Measurements from ENCODE around the gene KITLG. TPM values are rescaled to one million over a fixed set of nuclear protein-coding genes. Genes with fewer than 3 reads are reported as not detected.

Gene KITLG
- total and polyA plus RNA-seq, 2 donors (not counting 1 experiment from before 2014, with no cell fraction given), result not detected

- intact Hi-C loops (cut with micrococcal nuclease), result no loop called here
- Histone ChIP-seq H3K4me3 (ENCODE audit: control extremely low read depth in 1 of 5, extremely low read depth in 1 of 5, insufficient read depth in 1 of 5, low read depth in 2 of 5, low read length in 4 of 5) (no peak overlapping the region), H3K9me3 (ENCODE audit: control extremely low read depth in 1 of 3, control insufficient read depth in 2 of 3, insufficient read depth in 1 of 3, low read length in 2 of 3) (no peaks in the 10 kb centered on the region), H3K27ac (ENCODE audit: low read length in 2 of 2) (no peak overlapping the region), H3K27me3 (replicated peaks in 1 of 4; ENCODE audit: control extremely low read depth in 1 of 4, control insufficient read depth in 3 of 4, insufficient read depth in 4 of 4, low read length in 3 of 4) (no peaks in the 10 kb centered on the region), H2AFZ (ENCODE audit: insufficient read depth, low read depth, low read length, poor library complexity, severe bottlenecking) (no peak overlapping the region), H4K20me1 (ENCODE audit: control insufficient read depth, insufficient read depth, low read length, poor library complexity, severe bottlenecking) (no peaks in the 10 kb centered on the region), H3K36me3 (replicated peaks in 1 of 2; ENCODE audit: control extremely low read depth in 1 of 2, control insufficient read depth in 1 of 2, extremely low read depth in 1 of 2, insufficient read depth in 2 of 2, low read length in 1 of 2) (no peaks in the 10 kb centered on the region), H3K79me2 (ENCODE audit: control insufficient read depth, insufficient read depth, low read length) (no peaks in the 10 kb centered on the region), H3K9ac (ENCODE audit: low read length) (no peak overlapping the region), H3K4me1 (ENCODE audit: control insufficient read depth in 2 of 2, insufficient read depth in 2 of 2, low read length in 2 of 2) (no peaks in the 10 kb centered on the region), H3K4me2 (replicated peaks; ENCODE audit: low read depth, low read length, poor library complexity, severe bottlenecking) (no peak overlapping the region)
- DNase-seq (no peak), ATAC-seq (ENCODE audit: low read depth) (no peak)
- H3K27ac Mint-ChIP-seq, result no peak overlapping the region
- CTCF ChIA-PET, result no interaction called here
- TF ChIP-seq CTCF (IDR thresholded peaks at IDR 0.05) (no peak), EZH2 (IDR thresholded peaks at IDR 0.05; ENCODE audit: borderline replicate concordance, insufficient read depth, low read depth, low read length, poor library complexity, severe bottlenecking) (no peak)
- no peaks in the 10 kb centered on the region for H3K27me3 Mint-ChIP-seq
- no CpG with 5 or more reads among the region's 2 CpGs for WGBS (ENCODE audit: insufficient coverage)
- H3K4me1 Mint-ChIP-seq, result no peaks in the 10 kb centered on the region
- POLR2A ChIA-PET, result no interaction called here
- H3K4me3 Mint-ChIP-seq, result no peak overlapping the region
- H3K9me3 Mint-ChIP-seq (ENCODE audit: insufficient read depth), result no peaks in the 10 kb centered on the region
Observed at GRCh38 chr12:88546853-88547252, 33.4 kb downstream of the KITLG start.

- H3K4me1 Mint-ChIP-seq, result no peaks in the 10 kb centered on the region
- TF ChIP-seq CTCF (IDR thresholded peaks at IDR 0.05) (no peak), EZH2 (IDR thresholded peaks at IDR 0.05; ENCODE audit: borderline replicate concordance, insufficient read depth, low read depth, low read length, poor library complexity, severe bottlenecking) (no peak)
- Histone ChIP-seq H3K9me3 (ENCODE audit: control extremely low read depth in 1 of 3, control insufficient read depth in 2 of 3, insufficient read depth in 1 of 3, low read length in 2 of 3) (no peaks in the 10 kb centered on the region), H3K36me3 (replicated peaks in 1 of 2; ENCODE audit: control extremely low read depth in 1 of 2, control insufficient read depth in 1 of 2, extremely low read depth in 1 of 2, insufficient read depth in 2 of 2, low read length in 1 of 2) (no peaks in the 10 kb centered on the region), H3K27me3 (replicated peaks in 1 of 4; ENCODE audit: control extremely low read depth in 1 of 4, control insufficient read depth in 3 of 4, insufficient read depth in 4 of 4, low read length in 3 of 4) (no peaks in the 10 kb centered on the region), H3K27ac (ENCODE audit: low read length in 2 of 2) (no peak overlapping the region), H3K4me2 (replicated peaks; ENCODE audit: low read depth, low read length, poor library complexity, severe bottlenecking) (no peak overlapping the region), H4K20me1 (ENCODE audit: control insufficient read depth, insufficient read depth, low read length, poor library complexity, severe bottlenecking) (no peaks in the 10 kb centered on the region), H3K4me1 (ENCODE audit: control insufficient read depth in 2 of 2, insufficient read depth in 2 of 2, low read length in 2 of 2) (no peaks in the 10 kb centered on the region), H3K9ac (ENCODE audit: low read length) (no peak overlapping the region), H2AFZ (ENCODE audit: insufficient read depth, low read depth, low read length, poor library complexity, severe bottlenecking) (no peak overlapping the region), H3K4me3 (ENCODE audit: control extremely low read depth in 1 of 5, extremely low read depth in 1 of 5, insufficient read depth in 1 of 5, low read depth in 2 of 5, low read length in 4 of 5) (no peak overlapping the region), H3K79me2 (ENCODE audit: control insufficient read depth, insufficient read depth, low read length) (no peaks in the 10 kb centered on the region)
- intact Hi-C loops (cut with micrococcal nuclease), result no loop called here
- no peak overlapping the region for H3K27ac Mint-ChIP-seq
- no peaks in the 10 kb centered on the region for H3K27me3 Mint-ChIP-seq
- H3K4me3 Mint-ChIP-seq, result no peak overlapping the region
- ATAC-seq (ENCODE audit: low read depth), result no peak
- DNase-seq, result no peak
- POLR2A ChIA-PET, result no interaction called here
- CTCF ChIA-PET, result no interaction called here
- no peaks in the 10 kb centered on the region for H3K9me3 Mint-ChIP-seq (ENCODE audit: insufficient read depth)
- no CpG with 5 or more reads among the region's 2 CpGs for WGBS (ENCODE audit: insufficient coverage)
Observed at GRCh38 chr12:88546226-88546625, 34.0 kb downstream of the KITLG start.
